ENCODE results near the gene GZMM.

The GZMM gene

DNA sequence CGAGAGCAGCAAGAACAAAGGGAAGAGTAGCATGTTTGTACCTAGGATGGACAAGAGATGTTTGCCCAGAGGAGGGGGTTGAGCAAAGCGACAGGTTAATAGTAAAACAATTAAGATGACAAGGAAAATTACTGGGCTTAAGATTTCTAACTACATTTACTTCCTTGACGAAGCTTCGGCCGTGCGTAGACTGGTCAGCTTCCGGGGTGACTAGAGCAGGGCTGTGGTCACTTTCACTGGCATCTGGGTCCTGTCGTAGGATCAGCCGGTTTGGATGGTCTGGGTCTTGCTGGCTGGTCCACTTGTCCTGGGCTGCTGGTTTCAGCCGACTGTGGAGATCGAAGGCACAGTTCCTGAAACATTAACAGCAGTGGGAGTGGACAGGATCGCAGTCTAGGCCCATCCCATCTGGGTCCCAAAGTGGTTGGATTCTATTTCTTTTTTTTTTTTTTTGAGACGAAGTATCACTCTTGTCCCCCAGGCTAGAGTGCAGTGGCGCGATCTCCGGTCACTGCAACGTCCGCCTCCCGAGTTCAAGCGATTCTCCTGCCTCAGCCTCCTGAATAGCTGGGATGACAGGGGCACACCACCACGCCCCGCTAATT, 23.5 kb downstream of the GZMM start:
- no peak for DNase-seq

DNA sequence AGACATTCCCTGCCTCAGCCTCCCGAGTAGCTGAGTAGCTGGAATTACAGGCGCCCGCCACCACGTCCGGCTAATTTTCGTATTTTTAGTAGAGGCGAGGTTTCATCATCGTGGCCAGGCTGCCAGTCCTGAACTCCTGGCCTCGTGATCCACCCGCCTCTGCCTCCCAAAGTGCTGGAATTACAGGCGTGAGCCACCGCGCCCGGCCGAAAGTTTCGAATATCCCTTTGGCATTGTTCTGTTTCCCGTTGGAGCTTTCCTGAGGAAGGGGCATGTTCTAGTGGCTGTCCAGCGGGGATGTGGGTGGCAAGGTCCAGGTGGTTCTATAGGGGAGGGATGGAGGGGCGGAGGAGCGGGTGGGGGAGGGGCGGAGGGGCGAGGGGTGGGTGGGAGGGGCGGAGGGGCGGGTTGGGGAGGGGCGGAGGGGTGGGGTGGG, 26.4 kb downstream of the GZMM start:
- no peak for DNase-seq

DNA sequence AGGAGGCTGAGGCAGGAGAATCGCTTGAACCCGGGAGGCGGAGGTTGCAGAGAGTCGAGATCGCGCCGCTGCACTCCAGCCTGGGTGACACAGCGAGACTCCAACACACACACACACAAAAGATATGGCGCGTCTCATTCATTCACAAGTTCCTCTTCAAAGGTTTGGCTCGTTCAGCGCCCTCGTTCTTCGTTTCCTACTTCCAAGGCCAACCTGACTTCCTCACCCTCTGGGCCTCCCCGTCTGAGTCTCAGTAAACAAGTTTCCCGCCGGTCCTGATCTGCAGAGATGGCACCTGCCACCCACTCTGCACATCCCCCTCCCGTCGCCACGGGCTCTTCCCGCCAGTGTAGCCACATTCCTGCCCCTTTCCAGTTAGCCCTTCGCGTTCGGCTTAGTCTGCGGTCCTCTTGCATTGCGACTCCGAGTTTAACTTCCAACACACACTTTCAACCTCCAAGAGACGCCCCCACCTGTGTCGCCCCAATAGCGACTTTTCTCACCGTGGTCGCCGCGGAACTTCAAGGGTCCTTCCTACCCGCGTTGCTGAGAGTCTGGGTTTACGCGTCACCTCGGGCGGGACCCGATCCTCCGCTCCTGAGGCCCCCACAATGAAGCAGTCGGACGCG, 27.2 kb downstream of the GZMM start:
- no peak for DNase-seq

DNA sequence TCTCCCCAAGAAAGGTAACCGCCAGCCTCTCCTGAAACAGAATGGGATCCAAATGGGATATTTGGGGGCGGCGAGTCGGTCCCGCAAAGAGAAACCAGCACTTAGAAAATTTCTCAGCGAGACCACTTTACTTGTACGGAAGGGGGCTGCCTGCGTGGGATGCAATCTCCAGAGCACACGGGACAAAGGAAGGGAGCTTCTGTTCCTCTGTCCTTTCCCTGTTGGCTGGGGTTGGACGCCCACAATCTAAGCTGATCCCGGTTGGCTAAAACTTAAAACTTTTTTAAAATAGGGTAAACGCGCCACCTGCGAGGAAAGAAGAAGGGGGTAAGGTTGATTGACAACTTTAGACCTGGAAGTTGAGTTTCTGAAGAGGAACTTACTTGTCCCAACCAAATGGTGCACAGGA, 27.7 kb downstream of the GZMM start:
- DNase-seq, result no peak

DNA sequence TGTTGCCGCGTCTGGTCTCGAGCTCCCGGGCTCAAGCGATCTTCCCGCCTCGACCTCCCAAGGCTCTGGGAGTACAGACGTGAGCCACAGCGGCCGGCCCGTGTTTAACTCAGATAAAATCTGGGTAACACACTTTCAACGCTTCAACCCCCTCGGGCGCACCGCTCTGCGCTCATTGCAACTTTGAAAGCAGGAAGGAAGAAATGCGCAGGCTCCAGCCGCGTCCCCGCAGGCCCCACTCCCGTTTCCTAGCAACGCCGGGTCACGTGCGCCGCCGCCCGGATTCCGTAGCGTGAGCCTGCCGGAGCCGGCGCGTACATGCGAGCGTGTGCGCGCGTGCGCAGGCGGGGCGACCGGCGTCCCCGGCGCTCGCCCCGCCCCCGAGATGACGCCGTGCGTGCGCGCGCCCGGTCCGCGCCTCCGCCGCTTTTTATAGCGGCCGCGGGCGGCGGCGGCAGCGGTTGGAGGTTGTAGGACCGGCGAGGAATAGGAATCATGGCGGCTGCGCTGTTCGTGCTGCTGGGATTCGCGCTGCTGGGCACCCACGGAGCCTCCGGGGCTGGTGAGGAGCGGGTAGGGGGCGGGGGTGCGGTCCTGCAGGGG, 28.4 kb downstream of the GZMM start, which contains the start of gene BSG:
Gene BSG, plus strand, starts transcription at position 457 of the 603 bp plus-strand sequence. Its CDS starts 39 bp downstream, at position 496.
- peak; percentile 98 for DNase-seq

DNA sequence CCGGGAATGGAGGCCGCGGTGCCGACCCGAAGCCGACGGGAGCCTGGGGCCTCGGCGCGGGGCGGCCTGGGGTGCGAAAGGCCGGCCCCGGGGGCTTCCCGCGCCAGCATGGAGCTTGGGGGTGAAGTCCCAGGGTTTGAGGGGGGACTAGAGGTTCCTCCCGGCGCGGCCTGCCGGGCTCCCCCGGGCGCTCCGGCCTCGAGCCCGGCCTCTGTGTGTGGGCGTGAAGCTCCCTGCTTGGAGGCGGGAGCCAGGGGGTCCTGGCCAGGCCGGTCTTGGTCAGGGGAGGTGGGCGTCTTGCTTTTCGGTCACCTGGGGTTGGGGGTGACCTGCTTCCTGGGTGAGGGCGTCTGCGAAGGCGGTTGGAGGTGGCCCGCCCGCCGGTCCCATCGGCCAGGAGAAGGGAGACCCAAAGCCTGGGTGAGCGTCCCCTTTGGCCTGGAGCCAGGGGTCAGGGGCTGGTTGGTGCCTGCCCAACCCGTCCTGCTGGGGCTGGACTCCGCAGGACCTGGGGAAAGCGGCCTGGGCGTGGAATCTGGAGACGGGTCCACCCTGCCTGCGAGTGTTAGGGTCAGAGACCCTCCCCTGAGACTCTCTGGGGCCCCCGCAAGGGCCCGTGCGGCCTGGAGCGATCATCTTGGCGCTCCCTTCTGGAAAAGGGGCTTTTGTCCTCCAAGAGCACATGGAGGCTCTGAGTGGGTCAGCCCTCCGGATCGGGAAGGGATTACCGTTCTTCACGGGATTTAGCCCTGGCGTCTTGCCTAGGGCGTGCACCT, 29.1 kb downstream of the GZMM start:
- peak; percentile 66 for DNase-seq

DNA sequence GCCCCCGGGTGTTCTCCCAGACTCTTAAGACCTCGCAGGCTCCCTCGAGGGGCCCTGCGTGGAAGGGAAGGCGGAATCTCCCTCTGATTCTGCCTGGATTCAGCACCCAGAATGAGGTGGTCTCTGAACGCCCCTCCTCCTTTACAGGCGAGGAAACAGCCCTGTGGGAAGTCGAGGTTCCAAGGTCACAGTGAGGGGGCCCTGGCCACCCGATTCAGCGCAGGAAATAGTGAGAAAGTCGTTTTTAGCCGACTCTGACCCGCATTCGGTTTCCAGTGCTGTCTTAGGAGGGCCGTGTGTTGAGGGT, 29.6 kb downstream of the GZMM start:
- no peak for DNase-seq

DNA sequence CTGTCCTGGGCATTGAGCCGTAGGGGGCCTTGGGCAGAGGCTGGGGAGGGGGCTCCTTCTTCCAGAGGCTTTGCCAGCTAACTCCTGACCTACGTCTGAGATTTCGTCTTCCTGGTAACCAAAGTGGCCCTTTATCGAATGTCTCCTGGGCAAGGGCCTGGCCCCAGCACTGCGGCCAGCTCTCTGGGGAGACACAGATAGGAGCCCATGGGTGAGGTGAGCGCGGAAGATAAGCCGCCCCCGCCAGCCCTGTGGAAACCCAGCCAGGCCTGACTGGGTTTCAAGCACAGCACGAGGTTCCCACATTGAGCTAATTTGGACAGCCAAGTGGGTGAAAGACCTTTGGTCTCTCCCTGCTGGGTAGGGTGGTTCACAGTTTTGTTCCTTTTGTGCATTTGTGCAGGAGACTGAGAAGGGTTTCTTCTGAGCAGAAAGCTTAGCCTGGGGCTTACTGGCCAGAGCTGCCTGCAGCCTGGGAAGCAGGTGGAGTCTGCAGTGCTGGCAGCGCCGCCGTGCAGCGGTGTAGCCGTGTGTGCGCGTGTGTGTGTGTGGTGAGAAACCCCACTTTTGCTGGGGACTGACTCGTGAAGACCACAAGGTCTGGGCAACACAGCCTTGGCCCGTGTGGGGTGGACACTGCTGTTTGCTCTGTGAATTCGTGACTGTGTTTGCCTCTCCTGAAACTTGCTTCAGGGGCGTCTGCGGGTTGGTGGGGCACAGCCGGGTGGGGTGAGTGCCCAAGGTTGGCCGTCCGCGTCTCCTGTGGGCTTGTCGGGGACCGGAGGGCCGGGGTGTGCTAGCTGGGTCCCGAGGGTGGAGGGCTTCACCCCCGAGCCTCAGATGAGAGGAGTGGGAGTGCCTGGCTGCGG, 31.0 kb downstream of the GZMM start:
- DNase-seq, result no peak

DNA sequence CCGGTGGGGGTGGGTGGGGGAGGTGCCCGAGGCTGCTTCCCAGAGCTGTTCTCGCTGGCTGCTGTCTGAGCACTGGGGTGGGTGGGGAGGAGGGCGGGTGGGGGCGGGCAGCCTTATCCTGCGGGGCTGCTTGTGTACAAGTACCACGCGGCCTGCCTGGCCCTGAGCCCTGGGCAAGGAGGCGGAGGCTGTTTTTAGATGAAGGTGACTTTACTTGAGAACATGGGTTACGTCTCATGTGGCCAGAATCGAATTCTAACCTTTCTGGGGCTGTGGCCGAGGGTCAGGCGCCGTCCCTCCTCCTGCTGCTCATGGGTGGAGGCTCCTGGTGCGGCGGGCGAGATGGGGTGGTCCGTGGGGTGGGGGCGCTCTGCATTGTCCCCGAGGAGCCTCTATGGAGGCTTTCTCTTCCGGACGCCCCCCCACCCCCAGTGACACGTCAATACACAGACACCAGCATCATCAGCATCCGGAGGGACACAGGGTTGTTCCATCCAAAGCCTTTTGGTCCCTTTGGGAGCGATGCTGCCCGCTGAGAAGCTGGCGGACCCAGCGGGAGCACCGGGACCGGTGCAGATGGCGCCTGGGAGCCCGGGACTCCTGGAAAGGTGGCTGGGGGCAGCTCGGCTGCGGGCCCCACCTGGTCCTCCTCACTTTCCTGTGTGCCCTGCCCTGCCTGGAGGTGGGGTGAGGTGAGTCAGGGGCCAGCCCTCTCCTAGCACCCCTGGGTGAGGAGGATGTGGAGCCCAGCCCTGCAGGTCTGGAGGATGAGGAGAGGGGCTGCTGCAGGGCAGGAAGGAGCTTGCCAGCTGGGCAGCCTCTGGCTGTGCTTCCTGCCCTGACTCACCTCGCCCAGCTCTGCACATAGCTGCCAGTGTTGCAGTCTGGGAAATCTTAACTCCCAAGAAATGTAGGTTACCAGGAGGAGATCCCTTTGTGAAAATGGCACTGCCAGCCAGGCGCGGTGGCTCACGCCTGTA, 32.0 kb downstream of the GZMM start:
- no peak for DNase-seq

DNA sequence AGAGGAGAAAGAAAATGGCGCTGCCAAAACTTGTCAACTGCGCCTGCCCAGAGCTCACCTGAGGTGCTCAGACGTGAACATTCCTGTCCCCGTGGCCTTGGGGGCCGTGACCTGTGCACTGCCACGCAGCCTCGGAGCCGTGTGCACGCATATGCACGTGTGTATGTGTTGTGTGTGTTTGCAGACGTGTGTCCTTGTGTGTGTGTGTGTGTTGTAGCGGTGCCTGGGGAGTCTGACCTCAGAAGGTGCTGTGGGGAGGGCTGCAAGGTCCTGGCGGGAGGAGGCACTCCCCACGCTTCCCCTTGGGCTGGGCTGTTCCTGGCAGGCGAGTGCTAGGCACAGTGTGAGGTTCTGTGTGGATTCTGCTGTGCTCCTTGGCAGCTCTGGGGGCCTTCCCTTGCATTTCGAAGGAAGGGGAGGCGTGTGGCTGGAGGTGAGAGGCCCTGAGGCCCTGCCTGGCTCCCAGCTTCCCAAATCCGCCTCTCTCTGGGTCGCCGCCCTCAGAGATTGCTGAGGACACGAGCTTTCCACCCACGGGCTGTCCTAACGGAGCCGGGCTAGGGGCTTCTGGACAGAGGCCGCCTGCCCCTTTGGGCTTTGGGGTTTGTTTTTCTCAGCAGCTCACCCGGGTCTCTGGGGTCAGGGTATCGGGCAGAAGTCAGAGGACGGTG, 33.0 kb downstream of the GZMM start:
- no peak for DNase-seq

DNA sequence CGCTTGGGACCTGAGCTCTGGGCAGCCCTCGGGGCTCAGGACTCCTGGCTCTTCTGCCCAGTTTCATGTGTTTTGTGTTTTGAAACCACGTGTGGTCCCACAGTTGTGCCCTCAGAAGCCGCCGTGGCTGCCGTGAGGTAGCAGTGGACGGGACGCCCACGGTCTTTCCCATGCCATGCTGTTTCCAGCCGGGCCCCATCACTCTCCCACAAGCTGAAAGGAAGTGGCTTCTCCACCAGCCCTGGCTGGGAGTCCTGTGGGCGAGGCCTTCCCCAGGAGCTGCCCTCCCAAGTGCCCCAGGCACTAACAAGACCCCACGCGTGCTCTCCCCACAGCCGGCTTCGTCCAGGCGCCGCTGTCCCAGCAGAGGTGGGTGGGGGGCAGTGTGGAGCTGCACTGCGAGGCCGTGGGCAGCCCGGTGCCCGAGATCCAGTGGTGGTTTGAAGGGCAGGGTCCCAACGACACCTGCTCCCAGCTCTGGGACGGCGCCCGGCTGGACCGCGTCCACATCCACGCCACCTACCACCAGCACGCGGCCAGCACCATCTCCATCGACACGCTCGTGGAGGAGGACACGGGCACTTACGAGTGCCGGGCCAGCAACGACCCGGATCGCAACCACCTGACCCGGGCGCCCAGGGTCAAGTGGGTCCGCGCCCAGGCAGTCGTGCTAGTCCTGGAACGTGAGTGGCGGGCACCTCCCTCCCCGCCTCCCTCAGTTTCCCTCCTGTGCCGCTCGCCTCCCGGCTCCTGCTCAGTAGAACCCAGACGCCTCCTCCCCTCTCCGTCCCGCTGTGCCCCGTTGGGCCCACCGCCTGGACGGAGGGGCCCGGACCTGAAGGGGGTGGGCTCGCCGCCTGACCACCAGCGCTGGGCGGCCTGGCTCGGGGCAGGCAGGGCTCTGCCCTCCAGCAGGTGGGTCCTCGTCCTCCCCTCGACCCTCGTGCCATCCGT, 33.9 kb downstream of the GZMM start:
- DNase-seq, result no peak

DNA sequence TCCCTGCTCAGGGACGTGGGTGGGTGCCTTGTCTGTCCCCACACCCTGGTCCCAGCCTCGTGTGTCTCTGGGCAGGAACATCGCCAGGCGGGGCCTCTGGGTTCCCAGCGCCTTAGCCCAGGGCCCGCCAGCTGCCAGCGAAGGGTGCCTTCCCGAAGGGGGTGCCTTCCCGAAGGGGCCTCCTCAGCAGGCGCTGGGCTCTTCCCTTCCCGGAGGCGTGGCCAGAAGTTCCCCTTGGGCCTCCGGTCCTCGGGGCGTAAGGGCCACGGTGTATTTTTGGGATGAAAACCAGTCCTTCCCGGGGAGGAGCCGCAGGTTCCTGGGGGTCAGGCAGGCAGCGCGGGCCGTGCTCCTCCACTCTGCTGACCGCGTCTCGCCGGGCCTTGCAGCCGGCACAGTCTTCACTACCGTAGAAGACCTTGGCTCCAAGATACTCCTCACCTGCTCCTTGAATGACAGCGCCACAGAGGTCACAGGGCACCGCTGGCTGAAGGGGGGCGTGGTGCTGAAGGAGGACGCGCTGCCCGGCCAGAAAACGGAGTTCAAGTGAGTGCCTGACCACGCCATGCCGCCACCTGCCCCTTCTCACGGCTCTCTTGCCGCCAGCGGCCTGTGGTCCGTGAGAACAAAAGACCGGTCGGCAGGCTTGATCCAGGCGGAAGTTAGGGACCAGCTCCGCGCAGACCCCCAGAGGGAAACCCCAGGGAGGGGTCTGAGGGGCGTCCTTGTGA, 35.4 kb downstream of the GZMM start:
- DNase-seq, result no peak

DNA sequence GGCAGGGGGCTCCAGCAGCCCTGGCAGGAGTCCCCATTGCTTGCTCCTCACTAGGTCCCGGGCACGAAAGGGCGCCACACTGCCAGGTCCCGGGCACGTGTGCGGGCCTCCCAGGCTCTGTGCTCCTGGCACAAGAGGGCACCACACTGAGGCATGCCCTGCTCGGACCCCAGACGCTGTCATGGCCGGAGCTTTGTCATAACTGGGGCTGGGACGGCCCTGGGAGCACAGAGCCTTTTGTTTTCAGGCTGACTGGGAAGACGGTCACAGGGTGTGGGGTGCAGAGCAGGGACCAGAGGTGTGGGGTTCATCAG, 35.9 kb downstream of the GZMM start:
- DNase-seq, result no peak

DNA sequence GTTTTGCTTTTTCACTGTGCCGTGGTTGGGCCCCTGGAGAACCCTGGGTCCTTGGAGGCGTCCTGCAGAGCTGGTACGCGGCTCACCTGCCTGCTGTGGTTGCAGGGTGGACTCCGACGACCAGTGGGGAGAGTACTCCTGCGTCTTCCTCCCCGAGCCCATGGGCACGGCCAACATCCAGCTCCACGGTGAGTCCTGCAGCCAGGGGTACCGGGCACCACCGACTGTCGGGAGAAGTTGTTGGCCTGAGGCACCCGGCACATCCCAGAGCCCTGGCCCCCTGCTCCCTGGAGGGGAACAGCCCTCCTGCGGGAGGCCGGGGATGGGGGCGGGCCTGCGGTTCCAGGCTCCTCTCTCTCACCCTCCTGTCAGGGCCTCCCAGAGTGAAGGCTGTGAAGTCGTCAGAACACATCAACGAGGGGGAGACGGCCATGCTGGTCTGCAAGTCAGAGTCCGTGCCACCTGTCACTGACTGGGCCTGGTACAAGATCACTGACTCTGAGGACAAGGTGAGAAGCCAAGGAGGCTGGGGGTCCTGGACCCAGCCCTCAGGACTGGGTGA, 36.5 kb downstream of the GZMM start:
- no peak for DNase-seq

DNA sequence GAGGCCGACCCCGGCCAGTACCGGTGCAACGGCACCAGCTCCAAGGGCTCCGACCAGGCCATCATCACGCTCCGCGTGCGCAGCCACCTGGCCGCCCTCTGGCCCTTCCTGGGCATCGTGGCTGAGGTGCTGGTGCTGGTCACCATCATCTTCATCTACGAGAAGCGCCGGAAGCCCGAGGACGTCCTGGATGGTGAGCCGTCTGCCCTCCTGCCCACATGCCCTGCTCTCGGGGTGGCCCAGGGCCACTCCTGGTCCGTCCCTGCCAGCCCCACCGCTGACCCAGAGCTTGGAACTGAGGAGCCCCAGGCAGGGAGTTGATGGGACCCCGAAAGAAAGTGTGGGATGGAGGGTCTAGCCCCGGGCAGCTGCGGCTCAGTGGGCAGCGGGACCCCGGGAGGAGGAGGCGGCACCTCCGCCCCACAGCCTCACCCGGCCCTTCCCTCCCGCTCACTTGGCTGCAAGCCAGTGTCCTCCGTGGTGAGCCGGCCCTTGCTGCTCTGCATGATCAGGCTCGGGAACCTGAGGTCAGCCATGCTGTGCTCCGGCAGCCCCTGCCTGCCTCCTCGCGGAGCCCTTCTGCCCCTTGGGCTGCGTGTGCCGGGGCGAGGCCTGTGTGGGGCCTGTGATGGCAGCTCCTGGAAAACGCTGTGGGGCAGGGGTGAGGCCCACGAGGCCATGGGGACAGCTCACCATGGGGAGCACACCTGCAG, 37.7 kb downstream of the GZMM start:
- DNase-seq, result no peak

DNA sequence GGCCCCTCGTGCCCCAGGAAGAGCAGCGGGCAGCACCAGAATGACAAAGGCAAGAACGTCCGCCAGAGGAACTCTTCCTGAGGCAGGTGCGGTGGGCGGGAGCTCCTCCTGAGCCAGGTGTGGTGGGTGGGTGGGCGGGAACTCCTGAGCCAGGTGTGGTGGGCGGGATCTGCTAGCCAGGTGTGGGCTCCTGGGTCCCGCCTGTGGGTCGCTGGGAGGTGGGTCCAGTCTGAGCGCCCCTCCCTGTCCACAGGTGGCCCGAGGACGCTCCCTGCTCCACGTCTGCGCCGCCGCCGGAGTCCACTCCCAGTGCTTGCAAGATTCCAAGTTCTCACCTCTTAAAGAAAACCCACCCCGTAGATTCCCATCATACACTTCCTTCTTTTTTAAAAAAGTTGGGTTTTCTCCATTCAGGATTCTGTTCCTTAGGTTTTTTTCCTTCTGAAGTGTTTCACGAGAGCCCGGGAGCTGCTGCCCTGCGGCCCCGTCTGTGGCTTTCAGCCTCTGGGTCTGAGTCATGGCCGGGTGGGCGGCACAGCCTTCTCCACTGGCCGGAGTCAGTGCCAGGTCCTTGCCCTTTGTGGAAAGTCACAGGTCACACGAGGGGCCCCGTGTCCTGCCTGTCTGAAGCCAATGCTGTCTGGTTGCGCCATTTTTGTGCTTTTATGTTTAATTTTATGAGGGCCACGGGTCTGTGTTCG, 38.8 kb downstream of the GZMM start:
- no peak for DNase-seq

DNA sequence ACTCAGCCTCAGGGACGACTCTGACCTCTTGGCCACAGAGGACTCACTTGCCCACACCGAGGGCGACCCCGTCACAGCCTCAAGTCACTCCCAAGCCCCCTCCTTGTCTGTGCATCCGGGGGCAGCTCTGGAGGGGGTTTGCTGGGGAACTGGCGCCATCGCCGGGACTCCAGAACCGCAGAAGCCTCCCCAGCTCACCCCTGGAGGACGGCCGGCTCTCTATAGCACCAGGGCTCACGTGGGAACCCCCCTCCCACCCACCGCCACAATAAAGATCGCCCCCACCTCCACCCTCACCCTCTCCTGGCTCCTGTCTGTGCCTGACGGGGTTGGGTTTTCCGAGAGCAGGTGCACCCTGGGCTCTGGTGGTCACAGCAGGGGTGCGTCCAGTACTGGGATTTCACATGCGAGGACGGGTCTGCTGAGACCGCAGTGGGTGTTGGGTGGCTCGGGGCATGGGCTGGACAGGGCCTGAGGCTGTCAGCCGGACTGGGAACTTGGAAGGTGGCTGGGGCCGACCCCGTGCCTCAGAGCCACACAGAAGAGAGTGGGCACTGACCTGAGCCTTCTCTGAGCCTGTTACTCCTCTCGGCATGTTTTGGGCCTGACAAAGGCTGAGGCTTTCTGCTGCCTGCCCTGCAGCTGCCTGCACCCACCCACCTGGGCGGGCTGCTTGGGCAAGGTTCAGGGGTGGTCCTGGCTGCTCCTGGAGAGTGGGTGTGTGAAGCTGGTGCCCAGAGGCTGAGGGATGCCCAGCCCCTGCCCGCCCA, 39.5 kb downstream of the GZMM start:
- no peak for DNase-seq
